Heart right ventricle (tissue), 16 donors: ENCODE data around the gene C5orf15. TPM values are rescaled to one million over a fixed set of nuclear protein-coding genes. Genes with fewer than 3 reads are reported as not detected.

Experiments used
- ATAC-seq, 8 donors: fragments of 200-7000 bp; cut with Tn5 transposase; one replicate each; pipeline ENCODE4 v1.9.1; 2020; ENCODE audit warnings: mild to moderate bottlenecking in 8 of 8, moderate library complexity in 8 of 8, moderate number of reproducible peaks in 1 of 8
- DNase-seq, 2 donors: peaks; one replicate each; pipeline ENCODE4 v3.0.0-alpha.2; 2020
- H3K27ac ChIP-seq, 10 donors: fragments of 200-600 bp; sonication (generic) in 2 of 10; one replicate each; pipeline versions ENCODE4 v1.5.0 to v1.8.0; 2020 to 2022; ENCODE audit warnings: mild to moderate bottlenecking in 3 of 10
- H3K27me3 ChIP-seq, 7 donors: fragments of 200-600 bp; one replicate each; pipeline ENCODE4 v1.8.0; 2021 to 2022; ENCODE audit warnings: mild to moderate bottlenecking in 2 of 7
- H3K36me3 ChIP-seq, 9 donors: fragments of 200-600 bp; sonication (generic) in 1 of 9; one replicate each; pipeline versions ENCODE4 v1.5.0 to v1.8.0; 2020 to 2022; ENCODE audit warnings: mild to moderate bottlenecking in 2 of 9
- H3K4me1 ChIP-seq, 9 donors: fragments of 200-600 bp; sonication (generic) in 1 of 9; one replicate each; pipeline versions ENCODE4 v1.5.0 to v1.8.0; 2020 to 2022; ENCODE audit warnings: mild to moderate bottlenecking in 4 of 9
- H3K4me3 ChIP-seq, 10 donors: fragments of 200-600 bp; sonication (generic) in 2 of 10; one replicate each; pipeline versions ENCODE4 v1.5.0 to v1.8.0; 2020 to 2022; ENCODE audit warnings: mild to moderate bottlenecking in 7 of 10, moderate library complexity in 2 of 10
- H3K9me3 ChIP-seq, 11 donors: fragments of 200-600 bp in 10 of 11; sonication (generic) in 2 of 11; one replicate each; pipeline versions ENCODE4 v1.5.0 to v1.8.0; 2013 to 2022; ENCODE audit warnings: mild to moderate bottlenecking in 2 of 11, control low read depth in 1 of 11, moderate library complexity in 1 of 11
- CTCF ChIP-seq, 9 donors: fragments of 200-600 bp; sonication (generic) in 2 of 9; IDR thresholded peaks; one replicate each; pipeline versions ENCODE4 v1.5.0 to v1.8.0; 2021 to 2022; ENCODE audit warnings: antibody characterized with exemption in 9 of 9, mild to moderate bottlenecking in 5 of 9, moderate library complexity in 1 of 9
- WGBS, 2 donors: extraction: QIAGEN DNeasy Blood & Tissue Kit; methylation state at CpG; one replicate each; pipeline ENCODE4 v1.1.7; 2013; ENCODE audit warnings: inconsistent platforms in 1 of 2; 5-methylcytosine and 5-hydroxymethylcytosine counted together
- intact Hi-C, 10 donors: fragments of 100-400 bp; cut with DNase I; formaldehyde crosslinking; loops; one replicate each; pipeline versions ENCODE4 v1.11.1 to v1.14.2; 2022
- polyA plus RNA-seq, 2 donors: library from polyadenylated mRNA; stranded (reverse); fragments of 200-250 nt; gene quantifications; one replicate each; pipeline ENCODE4 v1.2.3, GENCODE V29; 2013
- total RNA-seq, 10 donors: library from RNA; stranded (reverse); fragmentation: NEBNext Ultra II Directional in 3 of 10; extraction: Animal tissue kit (Norgen Biotek cat#: 25700) in 3 of 10; gene quantifications; one replicate each; pipeline versions ENCODE4 v1.2.1 to v1.2.4, GENCODE V29; 2021 to 2023
- donor health status: Arrhythmogenic right ventricular cardiomyopathy.
- donor health status: ischemic (EF 13 %, LVEDD 7.1; RV severe dilation, severe dysfunction).
- donor health status: healthy with polysubstance abuse.
- donor health status: DM: no; HTN: yes; CAD: no.
- donor health status: DM: no; HTN: no; CAD: no.
- donor health status: ischemic (EF 25% LVEDD 6.9; RV normal size, moderate dysfunction).
- donor health status: ischemic (EF 25% LVEDD 5.7; RV mildly dilated, moderate dysfunction).
- donor health status: healthy.
- donor health status: DM: yes; HTN: yes; CAD: no.
- donor health status: Ischemic cardiomyopathy.
- donor health status: ischemic (EF 35%, LVEDD 5.7; RV mildly dilated, moderate dysfunction).
- donor health status: nonischemic (EF 11% LVEDD 7.7; RV severe dilation, severe dysfunction).
- donor health status: DM: yes; HTN: yes; CAD: no.
- donor health status: PGD.
- donor health status: ischemic (EF 29% LVEDD 5.4; RV normal size, mild dysfunction).
- donor health status: nonischemic (EF 23%, LVEDD 6.1; RV moderate dilation, normal function).

Gene C5orf15
- total and polyA plus RNA-seq, 12 donors = 22.2 to 55.3 (median 33.9) TPM

GRCh38 chr5:133931546-133931945 is 36.9 kb downstream of the C5orf15 start:
- Histone ChIP-seq H3K27me3 (no peaks in the 10 kb centered on the region), H3K4me1 (peaks cover 0 to 28% (median 5%) of the 10 kb centered on the region in 9 donors), H3K27ac (no peak overlapping the region), H3K9me3 (no peaks in the 10 kb centered on the region), H3K36me3 (no peaks in the 10 kb centered on the region), H3K4me3 (no peak overlapping the region)
- no peak for DNase-seq
- 92 to 96% methylated on average over 5 of the region's 5 CpGs for WGBS, 2 donors
- no peak for TF ChIP-seq CTCF (IDR thresholded peaks at IDR 0.05)
- intact Hi-C loops = loop anchor here in 1 of 10 donors (10.0 kb wide), 1 partner anchor 177 kb away; no protein-coding TSS in a partner anchor
- ATAC-seq = no peak

GRCh38 chr5:133930813-133931090 is 37.7 kb downstream of the C5orf15 start:
- no peak for DNase-seq
- intact Hi-C loops = loop anchor here in 1 of 10 donors (10.0 kb wide), 1 partner anchor 176 kb away; no protein-coding TSS in a partner anchor
- 38 to 78% methylated on average over 3 of the region's 3 CpGs for WGBS, 2 donors

GRCh38 chr5:133930061-133930812 is 38.2 kb downstream of the C5orf15 start:
- Histone ChIP-seq H3K27ac (peak overlapping the region in 1 of 10 donors; percentile 62), H3K4me1 (peaks cover 0 to 28% (median 5%) of the 10 kb centered on the region in 9 donors), H3K9me3 (no peaks in the 10 kb centered on the region), H3K36me3 (no peaks in the 10 kb centered on the region), H3K27me3 (peaks cover 0 to 7% (median 0%) of the 10 kb centered on the region in 7 donors), H3K4me3 (peak overlapping the region in 1 of 10 donors; percentile 24)
- ATAC-seq = peak in 6 of 8 donors; percentile 18 to 51 (median 40)
- intact Hi-C loops = loop anchor here in 1 of 10 donors (10.0 kb wide), 1 partner anchor 175 kb away; no protein-coding TSS in a partner anchor
- TF ChIP-seq CTCF (IDR thresholded peaks at IDR 0.05) = no peak
- no peak for DNase-seq
- WGBS, 2 donors = 79 to 83% methylated on average over 16 of the region's 16 CpGs

More at GRCh38 chr5:133930813-133931090, 37.7 kb downstream of the C5orf15 start:
- Histone ChIP-seq H3K27me3 (peaks cover 0 to 4% (median 0%) of the 10 kb centered on the region in 7 donors), H3K27ac (peak overlapping the region in 1 of 10 donors; percentile 62), H3K4me1 (peaks cover 0 to 28% (median 5%) of the 10 kb centered on the region in 9 donors), H3K9me3 (no peaks in the 10 kb centered on the region), H3K36me3 (no peaks in the 10 kb centered on the region), H3K4me3 (no peak overlapping the region)
- TF ChIP-seq CTCF (IDR thresholded peaks at IDR 0.05) = no peak
- no peak for ATAC-seq

- H3K4me1 ChIP-seq = peaks cover 0 to 28% (median 5%) of the 10 kb centered on the region in 9 donors
- no peaks in the 10 kb centered on the region for H3K9me3 ChIP-seq
- DNase-seq = no peak
- TF ChIP-seq CTCF (IDR thresholded peaks at IDR 0.05) = no peak
- H3K4me3 ChIP-seq = no peak overlapping the region
- ATAC-seq = no peak
- intact Hi-C loops = no loop called here
- WGBS, 2 donors = 81 to 82% methylated on average over 9 of the region's 9 CpGs
- peaks cover 0 to 7% (median 0%) of the 10 kb centered on the region in 7 donors for H3K27me3 ChIP-seq
- no peaks in the 10 kb centered on the region for H3K36me3 ChIP-seq
- no peak overlapping the region for H3K27ac ChIP-seq
Observed at GRCh38 chr5:133928587-133929393, 39.6 kb downstream of the C5orf15 start.
